ENCODE results near the gene SLC43A3. TPM values are rescaled to one million over a fixed set of nuclear protein-coding genes. Genes with fewer than 3 reads are reported as not detected.
A peak's percentile ranks its signal among the peaks of the same experiment; 100 is the strongest.
"Not testable (repeated sequence)": the region's sequence is repeated elsewhere in the genome, so short reads cannot be mapped to it uniquely, and the experiment has no call there.

SLC43A3 gene
- total RNA-seq, 2 experiments from 2014 or later, result 268 to 333 TPM

- peaks cover 27% of the 10 kb centered on the region for H3K4me1 Mint-ChIP-seq
- no peaks in the 10 kb centered on the region for H3K36me3 Mint-ChIP-seq (ENCODE audit: low read depth)
- H3K4me3 Mint-ChIP-seq, result peak overlapping the region; percentile 71
- intact Hi-C loops (cut with DNase I, micrococcal nuclease), result loop anchor here (1.0 to 5.0 kb wide), 7 partner anchors 17 to 112 kb away; partner anchors contain the start of genes SLC43A3 (in 1 of the 2), TIMM10 (in 1 of the 2) and UBE2L6 (in 1 of the 2)
- H3K27ac Mint-ChIP-seq, result peak overlapping the region; percentile 17
- H3K9me3 Mint-ChIP-seq (ENCODE audit: low read depth), result no peaks in the 10 kb centered on the region
- DNase-seq (peak; percentile 62), ATAC-seq (peak; percentile 17)
- ChIA-PET CTCF (interaction anchor here (0.6 to 6.3 kb wide), 22 partner anchors 12 to 1227 kb away, joined by 3 to 124 read pairs (median 5); partner anchors contain the start of genes SLC43A1, SLC43A3 and TIMM10), POLR2A (interaction anchor here (0.7 to 1.2 kb wide), 2 partner anchors 19 to 109 kb away, joined by 3 to 4 read pairs; no protein-coding TSS in a partner anchor)
- H3K27me3 Mint-ChIP-seq, result peaks cover 25% of the 10 kb centered on the region
Observed at GRCh38 chr11:57459164-57460021, 32.5 kb upstream of the SLC43A3 start.

- Mint-ChIP-seq H3K36me3 (ENCODE audit: low read depth) (no peaks in the 10 kb centered on the region), H3K27ac (no peak overlapping the region), H3K4me1 (peaks cover 27% of the 10 kb centered on the region), H3K4me3 (peak overlapping the region; percentile 62), H3K27me3 (peaks cover 25% of the 10 kb centered on the region), H3K9me3 (ENCODE audit: low read depth) (no peaks in the 10 kb centered on the region)
- CTCF ChIA-PET, result interaction anchor here (0.6 to 6.3 kb wide), 36 partner anchors 13 to 1227 kb away, joined by 3 to 124 read pairs (median 5); partner anchors contain the start of genes SLC43A1, SLC43A3 and TIMM10
- intact Hi-C loops (cut with DNase I, micrococcal nuclease), result loop anchor here (1.0 to 5.0 kb wide), 5 partner anchors 34 to 113 kb away; partner anchors contain the start of genes SLC43A1 (in 1 of the 2) and UBE2L6 (in 1 of the 2)
- peak; percentile 78 for DNase-seq
- POLR2A ChIA-PET, result interaction anchor here (0.6 to 1.8 kb wide), 2 partner anchors 34 to 341 kb away, joined by 4 to 5 read pairs; no protein-coding TSS in a partner anchor
- peak; percentile 33 for ATAC-seq
Observed at GRCh38 chr11:57458410-57459163, 31.7 kb upstream of the SLC43A3 start.

- ChIA-PET POLR2A (interaction anchor here (0.6 to 1.8 kb wide), 2 partner anchors 33 to 342 kb away, joined by 4 to 5 read pairs; no protein-coding TSS in a partner anchor), CTCF (interaction anchor here (0.6 to 6.3 kb wide), 47 partner anchors 8 to 361 kb away, joined by 3 to 124 read pairs (median 5); partner anchors contain the start of genes P2RX3, SLC43A1, SLC43A3 and TIMM10)
- intact Hi-C loops (cut with DNase I, micrococcal nuclease), result loop anchor here (1.0 to 5.0 kb wide), 5 partner anchors 33 to 113 kb away; partner anchors contain the start of genes SLC43A1 (in 1 of the 2) and UBE2L6 (in 1 of the 2)
- Mint-ChIP-seq H3K27me3 (peaks cover 25% of the 10 kb centered on the region), H3K27ac (no peak overlapping the region), H3K4me1 (peaks cover 27% of the 10 kb centered on the region), H3K4me3 (peak overlapping the region; percentile 62), H3K36me3 (ENCODE audit: low read depth) (no peaks in the 10 kb centered on the region), H3K9me3 (ENCODE audit: low read depth) (no peaks in the 10 kb centered on the region)
- ATAC-seq (peak; percentile 18), DNase-seq (no peak)
Observed at GRCh38 chr11:57458060-57458409, 31.1 kb upstream of the SLC43A3 start.

GRCh38 chr11:57457643-57458023 lies 30.7 kb upstream of the SLC43A3 start:
- Mint-ChIP-seq H3K36me3 (ENCODE audit: low read depth) (no peaks in the 10 kb centered on the region), H3K4me1 (peaks cover 27% of the 10 kb centered on the region), H3K27ac (no peak overlapping the region), H3K27me3 (peaks cover 25% of the 10 kb centered on the region), H3K9me3 (ENCODE audit: low read depth) (no peaks in the 10 kb centered on the region), H3K4me3 (peak overlapping the region; percentile 15)
- ChIA-PET POLR2A (interaction anchor here (1.8 kb wide), 1 partner anchor 33 kb away, joined by 5 read pairs; no protein-coding TSS in a partner anchor), CTCF (interaction anchor here (0.6 to 6.3 kb wide), 44 partner anchors 8 to 361 kb away, joined by 3 to 124 read pairs (median 5); partner anchors contain the start of genes P2RX3, SLC43A1, SLC43A3 and TIMM10)
- DNase-seq (no peak), ATAC-seq (peak; percentile 28)
- intact Hi-C loops (cut with DNase I, micrococcal nuclease), result loop anchor here (1.0 to 5.0 kb wide), 9 partner anchors 23 to 343 kb away; partner anchors contain the start of genes SLC43A1 (in 1 of the 2) and UBE2L6 (in 1 of the 2)

GRCh38 chr11:57456960-57457642 lies 30.2 kb upstream of the SLC43A3 start:
- Mint-ChIP-seq H3K27me3 (peaks cover 25% of the 10 kb centered on the region), H3K27ac (no peak overlapping the region), H3K9me3 (ENCODE audit: low read depth) (no peaks in the 10 kb centered on the region), H3K36me3 (ENCODE audit: low read depth) (no peaks in the 10 kb centered on the region), H3K4me1 (peaks cover 27% of the 10 kb centered on the region), H3K4me3 (peak overlapping the region; percentile 15)
- peak; percentile 87 for DNase-seq
- peak; percentile 36 for ATAC-seq
- ChIA-PET CTCF (interaction anchor here (0.6 to 6.3 kb wide), 47 partner anchors 9 to 362 kb away, joined by 3 to 124 read pairs (median 4); partner anchors contain the start of genes P2RX3, SLC43A1, SLC43A3 and TIMM10), POLR2A (interaction anchor here (1.8 kb wide), 1 partner anchor 32 kb away, joined by 5 read pairs; no protein-coding TSS in a partner anchor)
- intact Hi-C loops (cut with DNase I, micrococcal nuclease), result loop anchor here (1.0 to 5.0 kb wide), 5 partner anchors 23 to 343 kb away; no protein-coding TSS in a partner anchor

- H3K36me3 Mint-ChIP-seq (ENCODE audit: low read depth), result no peaks in the 10 kb centered on the region
- no peaks in the 10 kb centered on the region for H3K9me3 Mint-ChIP-seq (ENCODE audit: low read depth)
- CTCF ChIA-PET, result interaction anchor here (0.6 to 1.8 kb wide), 3 partner anchors 23 to 73 kb away, joined by 3 to 5 read pairs (median 4); no protein-coding TSS in a partner anchor
- POLR2A ChIA-PET, result no interaction called here
- peaks cover 7% of the 10 kb centered on the region for H3K27me3 Mint-ChIP-seq
- H3K4me3 Mint-ChIP-seq, result no peak overlapping the region
- H3K4me1 Mint-ChIP-seq, result peaks cover 13% of the 10 kb centered on the region
- no peak for ATAC-seq
- H3K27ac Mint-ChIP-seq, result no peak overlapping the region
- no peak for DNase-seq
- intact Hi-C loops (cut with DNase I, micrococcal nuclease), result no loop called here
Observed at GRCh38 chr11:57453543-57454177, 26.7 kb upstream of the SLC43A3 start.

- Mint-ChIP-seq H3K9me3 (ENCODE audit: low read depth) (no peaks in the 10 kb centered on the region), H3K36me3 (ENCODE audit: low read depth) (no peaks in the 10 kb centered on the region), H3K27ac (no peak overlapping the region), H3K27me3 (peaks cover 3% of the 10 kb centered on the region), H3K4me3 (no peak overlapping the region), H3K4me1 (no peaks in the 10 kb centered on the region)
- CTCF ChIA-PET, result interaction anchor here (3.5 kb wide), 1 partner anchor 10 kb away, joined by 16 read pairs; no protein-coding TSS in a partner anchor
- DNase-seq, result no peak
- no peak for ATAC-seq
- intact Hi-C loops (cut with DNase I, micrococcal nuclease), result no loop called here
- POLR2A ChIA-PET, result no interaction called here
Observed at GRCh38 chr11:57446055-57446454, 19.1 kb upstream of the SLC43A3 start.

GRCh38 chr11:57445122-57445394 lies 18.1 kb upstream of the SLC43A3 start:
- ATAC-seq; POLR2A ChIA-PET; H3K4me3 Mint-ChIP-seq; H3K9me3 Mint-ChIP-seq (ENCODE audit: low read depth); intact Hi-C loops (cut with DNase I, micrococcal nuclease); DNase-seq; H3K4me1 Mint-ChIP-seq; H3K27me3 Mint-ChIP-seq; H3K36me3 Mint-ChIP-seq (ENCODE audit: low read depth); H3K27ac Mint-ChIP-seq: not testable (repeated sequence)
- CTCF ChIA-PET, result interaction anchor here (0.7 to 3.5 kb wide), 4 partner anchors 9 to 199 kb away, joined by 3 to 16 read pairs (median 4); no protein-coding TSS in a partner anchor

GRCh38 chr11:57444362-57445121 lies 17.6 kb upstream of the SLC43A3 start:
- Mint-ChIP-seq H3K27me3 (peaks cover 3% of the 10 kb centered on the region), H3K36me3 (ENCODE audit: low read depth) (no peaks in the 10 kb centered on the region), H3K4me1 (no peaks in the 10 kb centered on the region), H3K9me3 (ENCODE audit: low read depth) (no peaks in the 10 kb centered on the region), H3K4me3 (no peak overlapping the region), H3K27ac (no peak overlapping the region)
- CTCF ChIA-PET, result interaction anchor here (0.7 to 3.5 kb wide), 5 partner anchors 9 to 200 kb away, joined by 3 to 16 read pairs (median 4); no protein-coding TSS in a partner anchor
- intact Hi-C loops (cut with DNase I, micrococcal nuclease), result no loop called here
- POLR2A ChIA-PET, result no interaction called here
- ATAC-seq (no peak), DNase-seq (no peak)
